Stimulated activated CD4-positive, alpha-beta T cell treated with anti-CD3 and anti-CD28 coated beads, Interleukin-4, amount 100 ng/mL, for 1 hour (primary cell): ENCODE measurements around the gene ZNF22.

Source experiments
- DNase-seq: peaks from one replicate; pipeline ENCODE4 v3.0.0-alpha.2; 2020

The ZNF22 gene

GRCh38 chr10:44978213-44978569 lies 22.5 kb upstream of the ZNF22 start:
- DNase-seq: no peak

GRCh38 chr10:44978570-44979280 lies 22.0 kb upstream of the ZNF22 start, which contains the start of gene DEPP1:
DEPP1 (minus strand) TSS chr10:44978809; CDS start chr10:44978030, 779 bp downstream.
- DNase-seq: no peak

- DNase-seq: no peak
Measured at GRCh38 chr10:44979281-44980191, 21.2 kb upstream of the ZNF22 start.

DNA sequence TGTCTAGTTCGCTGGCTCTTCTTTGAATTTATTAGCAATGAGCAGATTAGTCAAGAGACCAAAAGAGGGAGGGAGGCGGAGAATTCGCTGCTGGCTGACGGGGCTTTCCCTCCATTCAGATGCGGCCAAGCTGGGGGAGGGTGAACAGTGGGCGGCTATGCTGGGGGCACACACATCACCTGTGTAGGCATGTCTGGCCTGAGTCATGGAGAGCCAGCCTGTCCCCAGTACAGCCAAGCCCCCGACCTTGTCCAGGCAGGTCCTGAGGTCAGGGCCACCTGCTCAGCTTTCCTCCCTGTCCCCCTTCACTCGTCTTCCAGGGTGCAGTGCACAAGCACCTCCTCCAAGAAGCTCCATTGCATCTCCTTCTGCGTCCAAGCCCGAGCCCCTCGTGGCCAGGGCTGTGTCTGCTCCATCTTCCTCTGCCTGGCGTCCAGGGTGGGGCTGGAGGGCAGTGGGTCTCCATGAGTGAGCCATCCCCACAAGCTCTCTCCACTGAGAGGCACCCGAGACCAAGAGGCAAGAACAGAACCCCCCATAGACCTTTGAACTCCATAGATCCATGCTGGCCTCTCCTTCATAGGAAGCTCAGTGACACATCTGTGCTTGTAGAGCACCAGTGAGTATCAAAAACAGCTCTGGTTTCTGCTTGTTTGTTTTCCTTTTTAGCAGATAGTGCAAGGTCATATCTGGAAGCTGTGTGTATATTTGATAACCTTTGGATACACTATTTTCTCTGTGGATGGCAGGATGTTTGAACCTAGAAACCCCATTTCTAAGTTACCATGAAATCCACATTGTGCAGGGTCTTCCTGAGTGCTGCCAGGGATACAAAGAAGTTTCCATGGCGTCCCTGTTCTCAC lies 20.2 kb upstream of the ZNF22 start:
- no peak for DNase-seq

DNA sequence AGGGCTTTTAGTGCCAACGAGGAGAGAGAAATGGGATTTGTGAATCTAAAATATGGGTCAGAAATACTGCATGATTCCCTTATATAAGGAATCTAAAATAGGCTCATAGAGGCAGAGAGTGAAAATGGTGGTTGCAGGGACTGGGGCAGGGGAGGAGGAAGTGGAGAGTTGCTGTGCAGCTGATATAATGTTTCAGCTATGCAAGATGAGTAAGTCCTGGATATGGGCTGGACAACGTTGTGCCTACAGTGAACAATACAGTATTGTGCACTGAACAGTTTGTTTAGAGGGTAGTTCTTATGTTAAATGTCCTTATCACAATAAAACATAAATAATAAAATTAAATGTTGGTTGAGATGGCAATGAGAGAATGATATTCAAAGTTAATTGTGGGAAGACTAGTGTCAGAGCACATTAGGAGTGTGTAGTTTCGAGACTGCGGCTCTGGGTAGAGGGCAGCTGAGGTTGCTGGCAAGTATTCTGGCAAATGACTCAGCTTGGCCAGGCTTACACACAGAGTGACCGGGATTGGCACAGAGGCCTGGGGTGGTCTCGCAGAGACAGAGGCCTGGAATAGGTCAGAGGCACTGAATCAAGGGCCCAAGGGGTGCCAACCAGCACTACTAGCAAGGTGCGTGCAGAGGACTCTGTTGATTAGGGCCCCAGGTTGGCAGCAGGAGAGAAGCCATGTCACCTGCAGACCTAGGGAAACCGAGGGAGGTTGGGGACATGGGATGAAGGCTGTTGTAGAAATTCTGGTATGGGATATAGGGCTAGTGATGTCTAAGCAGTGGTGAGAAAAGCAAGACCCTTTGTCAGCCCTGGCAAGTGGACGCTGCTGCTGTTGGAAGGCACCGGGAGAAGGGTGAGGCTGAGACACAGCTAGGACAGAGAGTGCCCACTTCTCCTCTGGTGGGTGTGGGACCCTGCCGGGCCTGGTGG lies 19.3 kb upstream of the ZNF22 start:
- no peak for DNase-seq

DNA sequence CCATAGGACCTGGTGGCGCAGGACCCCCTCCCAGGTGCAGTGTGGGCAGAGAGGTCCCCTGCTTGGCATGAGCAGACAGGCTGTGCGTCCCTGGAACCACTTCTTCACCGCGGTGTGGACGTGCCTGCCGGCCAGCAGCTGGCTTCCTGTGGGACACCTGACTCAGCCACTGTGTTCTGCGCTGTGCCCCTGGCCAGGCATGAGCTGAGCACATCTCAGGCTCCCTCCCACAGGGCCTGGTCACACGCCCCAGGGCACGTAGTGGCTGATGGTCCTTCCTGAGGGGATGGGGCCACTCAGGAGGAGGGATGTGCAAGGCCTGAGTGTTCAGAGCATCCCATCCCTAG lies 18.6 kb upstream of the ZNF22 start:
- DNase-seq: no peak

GRCh38 chr10:44982496-44982895 lies 18.2 kb upstream of the ZNF22 start:
- no peak for DNase-seq

GRCh38 chr10:44983066-44983894 lies 17.4 kb upstream of the ZNF22 start:
- no peak for DNase-seq

DNA sequence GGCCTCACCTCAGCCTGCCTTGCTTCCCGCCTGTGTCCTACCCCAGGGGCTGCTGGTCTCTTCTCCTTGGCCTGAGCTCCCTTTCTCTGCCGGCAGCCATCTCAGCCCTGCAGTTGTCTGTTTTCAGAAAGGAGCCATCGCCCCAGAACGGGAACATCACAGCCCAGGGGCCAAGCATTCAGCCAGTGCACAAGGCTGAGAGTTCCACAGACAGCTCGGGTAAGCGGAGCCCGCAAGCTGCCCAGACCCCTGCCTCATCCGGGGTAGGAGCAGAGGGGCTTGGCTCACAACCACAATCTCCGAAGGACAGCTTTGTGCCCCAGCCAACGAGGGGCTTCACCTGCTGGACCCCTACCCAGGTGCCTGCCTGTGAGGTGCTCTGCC lies 16.8 kb upstream of the ZNF22 start:
- DNase-seq: no peak

GRCh38 chr10:44984671-44985101 lies 16.0 kb upstream of the ZNF22 start:
- no peak for DNase-seq

GRCh38 chr10:44985175-44985681 lies 15.5 kb upstream of the ZNF22 start:
- DNase-seq: no peak

DNA sequence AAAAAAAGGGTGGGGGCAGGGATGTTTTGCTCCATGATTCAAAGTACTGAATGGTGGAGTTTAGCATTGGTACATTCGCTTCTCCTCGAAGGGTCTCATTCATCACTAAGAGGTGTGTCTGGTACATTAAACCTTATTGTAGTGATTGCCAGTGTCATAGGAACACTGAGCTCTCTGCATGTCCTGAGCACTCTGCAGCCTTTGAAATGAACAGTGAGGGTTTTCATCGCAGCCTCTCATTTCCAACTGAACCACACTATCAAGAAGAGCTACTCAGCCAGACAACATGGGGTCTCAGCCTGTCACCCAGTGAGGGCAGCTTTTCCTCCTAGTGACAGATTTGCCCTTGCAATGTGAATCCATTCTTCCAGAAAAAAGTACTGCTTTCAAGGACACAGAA lies 14.5 kb upstream of the ZNF22 start:
- no peak for DNase-seq

DNA sequence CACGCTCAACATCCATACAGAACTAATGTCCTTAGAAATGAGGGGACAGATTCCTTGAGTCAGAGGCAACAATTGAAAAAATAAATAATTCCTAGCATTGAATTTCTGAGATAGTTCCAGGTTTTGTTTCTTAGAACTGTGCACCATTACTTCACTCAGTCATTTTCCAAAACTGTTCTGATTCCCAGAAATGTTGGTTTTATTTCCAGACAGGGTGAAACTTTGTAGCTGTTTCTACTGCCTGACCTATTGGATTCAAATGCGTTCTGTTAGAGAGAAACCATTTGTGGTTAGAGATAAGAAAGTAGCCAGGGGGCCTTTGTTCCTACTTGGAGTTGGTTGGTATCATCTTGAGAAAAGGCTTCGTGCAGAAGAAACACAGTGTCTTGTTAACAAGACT lies 14.1 kb upstream of the ZNF22 start:
- DNase-seq: no peak

GRCh38 chr10:44988957-44989585 lies 11.7 kb upstream of the ZNF22 start:
- no peak for DNase-seq

GRCh38 chr10:44989597-44990301 lies 11.0 kb upstream of the ZNF22 start:
- DNase-seq: no peak

DNA sequence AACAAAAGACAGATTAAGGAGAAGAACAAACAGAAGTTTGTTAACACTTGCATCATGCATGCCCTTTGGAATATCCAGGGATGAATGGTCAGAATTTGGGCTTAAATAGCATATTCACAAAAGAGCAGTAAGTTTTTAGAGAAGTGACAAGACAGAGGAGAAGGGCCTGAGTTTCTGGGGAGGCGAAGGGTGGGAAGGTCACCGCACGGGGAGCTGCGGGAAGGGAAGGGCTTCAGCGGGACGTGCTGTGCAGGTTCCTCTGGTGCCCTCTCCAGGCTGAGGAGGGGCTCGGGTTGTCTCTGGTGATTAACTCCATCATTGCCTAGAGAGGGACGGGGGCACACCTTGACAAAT lies 10.4 kb upstream of the ZNF22 start:
- no peak for DNase-seq

GRCh38 chr10:44990965-44991364 lies 9.8 kb upstream of the ZNF22 start:
- DNase-seq: no peak

- no peak for DNase-seq
Measured at GRCh38 chr10:44991571-44991970, 9.2 kb upstream of the ZNF22 start.

GRCh38 chr10:44992070-44992731 lies 8.5 kb upstream of the ZNF22 start:
- no peak for DNase-seq
